Stimulated activated CD4-positive, alpha-beta T cell treated with anti-CD3 and anti-CD28 coated beads, Interleukin-12 subunit alpha, Interleukin-12 subunit beta, amount 100 ng/mL, for 24 hours (primary cell): ENCODE data around the gene TXNDC5.
"Not testable (repeated sequence)": the region's sequence is repeated elsewhere in the genome, so short reads cannot be mapped to it uniquely, and the experiment has no call there.

Experiments used
- DNase-seq, 2 experiments: peaks; one replicate each; pipeline ENCODE4 v3.0.0-alpha.2; 2020; ENCODE audit warnings: low read depth in 2 of 2

The TXNDC5 gene

GRCh38 chr6:7895125-7895423 lies 15.5 kb downstream of the TXNDC5 start:
- no peak for DNase-seq

DNA sequence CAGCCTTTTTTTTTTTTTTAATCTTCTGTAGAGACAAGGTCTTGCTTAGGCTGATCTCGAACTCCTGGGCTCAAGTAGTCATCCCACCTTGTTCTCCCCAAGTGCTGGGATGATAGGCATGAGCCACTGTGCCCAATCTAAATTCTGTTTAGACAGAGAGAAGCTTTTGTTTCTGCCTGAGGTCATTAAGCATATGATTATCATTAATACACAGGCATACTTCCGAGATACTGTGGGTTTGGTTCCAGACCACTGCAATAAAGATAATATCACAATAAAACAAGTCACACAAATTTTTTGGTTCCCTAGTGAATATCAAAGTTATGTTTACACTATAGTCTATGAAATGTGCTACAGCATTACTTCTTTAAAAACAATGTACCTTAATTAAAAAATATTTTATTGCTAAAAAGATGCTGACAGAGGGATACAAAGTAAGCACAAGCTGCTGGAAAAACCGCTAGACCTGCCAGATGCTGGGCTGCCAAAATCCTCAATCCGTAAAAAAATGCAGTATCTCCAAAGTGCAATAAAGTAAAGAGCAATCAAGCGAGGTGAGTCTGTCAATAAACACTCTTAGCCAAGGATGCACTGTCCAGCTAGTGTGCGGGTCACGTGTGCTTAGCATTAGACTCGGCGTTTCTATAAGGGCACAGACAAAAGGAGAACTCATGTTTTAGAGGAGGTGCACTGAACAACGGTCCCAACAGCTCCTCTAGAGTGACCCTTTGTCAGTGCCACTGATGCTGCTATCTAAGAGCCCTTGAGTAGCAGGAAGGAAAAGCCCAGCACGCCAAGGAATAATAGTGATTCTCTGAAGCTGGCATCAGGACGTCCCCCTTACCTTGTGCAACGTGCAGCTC lies 16.1 kb downstream of the TXNDC5 start:
- DNase-seq, result no peak

- no peak for DNase-seq
Measured at GRCh38 chr6:7893342-7893741, 17.2 kb downstream of the TXNDC5 start.

DNA sequence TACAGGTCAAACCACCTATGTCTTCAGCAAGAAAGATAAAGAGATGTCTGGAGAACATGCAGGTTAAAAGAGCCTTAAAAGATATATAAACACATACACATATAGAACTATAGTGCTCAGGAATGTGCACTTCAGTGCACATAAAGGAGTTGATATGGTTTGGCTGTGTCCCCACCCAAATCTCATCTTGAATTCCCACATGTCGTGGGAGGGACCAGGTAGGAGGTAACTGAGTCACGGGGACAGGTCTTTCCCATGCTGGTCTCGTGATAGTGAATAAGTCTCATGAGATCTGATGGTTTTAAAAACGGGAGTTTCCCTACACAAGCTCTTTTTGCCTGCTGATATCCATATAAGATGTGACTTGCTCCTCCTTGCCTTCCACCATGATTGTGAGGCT lies 18.2 kb downstream of the TXNDC5 start:
- DNase-seq, result not testable (repeated sequence)

GRCh38 chr6:7891078-7891872 lies 19.3 kb downstream of the TXNDC5 start:
- no peak for DNase-seq

DNA sequence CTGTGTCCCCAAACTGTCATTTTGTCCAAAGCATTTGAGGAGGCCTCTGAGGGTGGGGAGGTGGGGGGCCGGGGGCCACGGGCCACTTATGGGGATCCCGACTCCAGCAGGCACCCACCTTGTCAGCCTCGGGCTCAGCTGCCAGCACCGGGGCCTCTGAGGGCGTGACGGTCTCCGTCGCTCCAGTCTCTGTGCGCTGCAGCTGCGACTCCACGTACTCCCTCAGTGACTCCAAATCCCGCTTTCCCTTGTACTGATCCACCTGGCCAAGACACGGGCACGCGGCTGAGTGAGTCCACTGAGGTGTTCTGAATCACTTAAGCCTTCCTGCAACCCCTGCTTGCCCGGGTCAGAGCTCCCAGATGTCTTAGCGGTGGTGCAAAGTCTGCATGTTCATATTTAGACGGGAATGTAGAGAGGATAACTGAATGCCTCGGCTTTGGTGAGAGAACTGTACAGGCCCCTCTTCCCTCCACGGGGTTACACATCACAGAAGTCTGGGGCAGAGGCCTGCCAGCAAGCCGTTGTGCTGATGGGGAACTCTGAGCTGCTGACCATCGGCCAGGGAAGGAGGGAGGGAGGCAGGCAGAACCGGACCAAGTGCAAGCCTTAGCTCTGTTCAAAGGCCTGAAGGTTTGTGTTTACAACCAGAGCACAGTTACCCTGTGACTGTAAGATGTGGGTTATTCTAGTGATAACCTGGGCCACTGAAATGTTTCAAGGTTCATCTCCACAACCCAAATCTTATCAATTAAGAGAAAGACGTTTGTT lies 21.8 kb downstream of the TXNDC5 start:
- DNase-seq, result no peak

DNA sequence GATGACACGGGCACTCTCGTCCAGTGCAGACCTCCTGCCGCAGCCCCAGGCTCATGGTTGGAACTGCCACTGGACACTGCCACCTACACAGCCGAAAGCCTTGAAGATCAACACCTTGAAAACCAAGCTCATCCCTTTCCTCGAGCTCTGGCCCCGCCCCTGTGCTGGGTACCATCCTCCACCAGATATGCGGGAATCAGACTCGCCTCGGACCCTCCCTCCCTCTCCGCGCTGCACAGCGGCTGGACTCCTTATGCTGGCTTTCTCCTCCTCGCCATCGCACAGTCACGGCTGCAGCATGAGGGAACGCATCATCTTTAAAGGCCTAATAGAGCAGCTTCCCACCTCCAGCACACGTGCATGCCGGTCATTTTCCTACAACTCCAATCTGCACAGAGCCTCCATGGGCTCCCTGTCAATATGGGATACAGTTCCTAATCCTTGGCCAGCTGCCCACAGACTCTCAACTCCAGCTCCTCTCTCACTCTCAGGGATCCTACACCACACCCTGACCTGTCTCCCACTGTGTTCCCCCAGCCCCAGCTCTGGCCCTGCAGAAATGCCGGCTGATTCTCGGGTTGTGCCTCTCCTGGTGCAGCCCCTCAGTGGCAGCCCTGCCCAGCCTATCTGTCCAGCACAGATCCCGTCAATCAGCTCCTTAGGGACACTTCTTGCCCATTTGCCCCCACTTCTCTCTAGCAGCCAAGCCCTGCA lies 23.2 kb downstream of the TXNDC5 start:
- no peak for DNase-seq

- DNase-seq, result no peak
Measured at GRCh38 chr6:7886132-7886531, 24.5 kb downstream of the TXNDC5 start.

- no peak for DNase-seq
Measured at GRCh38 chr6:7883381-7883780, 27.2 kb downstream of the TXNDC5 start.

- DNase-seq, result no peak
Measured at GRCh38 chr6:7882505-7883257, 27.9 kb downstream of the TXNDC5 start.

- no peak for DNase-seq
Measured at GRCh38 chr6:7881765-7882500, 28.7 kb downstream of the TXNDC5 start.

- no peak for DNase-seq
Measured at GRCh38 chr6:7880718-7881107, 29.9 kb downstream of the TXNDC5 start.

DNA sequence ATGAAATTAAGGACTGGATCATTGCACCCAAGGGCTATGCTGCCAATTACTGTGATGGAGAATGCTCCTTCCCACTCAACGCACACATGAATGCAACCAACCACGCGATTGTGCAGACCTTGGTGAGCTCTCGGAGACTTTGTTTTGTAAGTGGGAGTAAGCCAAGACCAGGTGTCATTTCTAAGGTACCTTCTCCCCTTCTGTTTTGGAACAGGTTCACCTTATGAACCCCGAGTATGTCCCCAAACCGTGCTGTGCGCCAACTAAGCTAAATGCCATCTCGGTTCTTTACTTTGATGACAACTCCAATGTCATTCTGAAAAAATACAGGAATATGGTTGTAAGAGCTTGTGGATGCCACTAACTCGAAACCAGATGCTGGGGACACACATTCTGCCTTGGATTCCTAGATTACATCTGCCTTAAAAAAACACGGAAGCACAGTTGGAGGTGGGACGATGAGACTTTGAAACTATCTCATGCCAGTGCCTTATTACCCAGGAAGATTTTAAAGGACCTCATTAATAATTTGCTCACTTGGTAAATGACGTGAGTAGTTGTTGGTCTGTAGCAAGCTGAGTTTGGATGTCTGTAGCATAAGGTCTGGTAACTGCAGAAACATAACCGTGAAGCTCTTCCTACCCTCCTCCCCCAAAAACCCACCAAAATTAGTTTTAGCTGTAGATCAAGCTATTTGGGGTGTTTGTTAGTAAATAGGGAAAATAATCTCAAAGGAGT lies 30.4 kb downstream of the TXNDC5 start:
- no peak for DNase-seq

DNA sequence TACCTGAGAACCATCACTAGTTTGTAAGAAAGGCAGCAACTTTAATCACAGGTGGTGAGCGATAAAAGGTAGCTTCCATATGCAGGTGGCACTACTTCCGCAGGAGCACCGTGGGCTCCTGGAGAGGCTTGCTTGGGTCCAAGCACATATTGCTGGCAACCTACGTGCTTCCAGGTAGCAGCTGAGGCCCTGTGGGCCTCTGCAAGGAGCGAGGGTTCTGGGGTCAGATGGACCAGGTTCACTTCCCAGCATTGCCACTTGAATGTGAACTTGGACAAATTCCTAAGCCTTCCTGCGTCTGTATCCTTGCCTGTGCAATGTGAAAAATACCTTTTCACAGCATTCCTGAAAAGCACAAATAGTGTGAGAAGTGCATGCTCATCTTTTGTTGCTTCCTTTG lies 31.0 kb downstream of the TXNDC5 start:
- no peak for DNase-seq

- no peak for DNase-seq
Measured at GRCh38 chr6:7879043-7879442, 31.5 kb downstream of the TXNDC5 start.

GRCh38 chr6:7878401-7878964 lies 32.1 kb downstream of the TXNDC5 start:
- DNase-seq, result no peak

- no peak for DNase-seq
Measured at GRCh38 chr6:7868926-7869325, 41.7 kb downstream of the TXNDC5 start.

GRCh38 chr6:7866526-7866925 lies 44.1 kb downstream of the TXNDC5 start:
- no peak for DNase-seq

GRCh38 chr6:7865781-7866180 lies 44.8 kb downstream of the TXNDC5 start:
- DNase-seq, result no peak
